Thyroid gland (tissue), 4 donors: ENCODE data around the gene SMG9.

Experiments used
- POLR2A ChIP-seq, 2 donors: fragments of 450-650 bp; IDR thresholded peaks; one replicate each; pipeline ENCODE4 v1.6.1; 2017; ENCODE audit warnings: antibody characterized with exemption in 2 of 2, mild to moderate bottlenecking in 2 of 2, moderate library complexity in 1 of 2
- TF ChIP-seq, protein P1 (sequence below), 6 experiments: fragments of 200-600 bp in 3 of 6; fragments of 450-650 bp in 3 of 6; sonication (generic) in 3 of 6; IDR thresholded peaks; one replicate each; pipeline ENCODE4 v1.5.1; 2016 to 2019; ENCODE audit warnings: antibody characterized with exemption in 6 of 6, mild to moderate bottlenecking in 2 of 6, inconsistent platforms in 1 of 6, moderate library complexity in 1 of 6

DNA sequence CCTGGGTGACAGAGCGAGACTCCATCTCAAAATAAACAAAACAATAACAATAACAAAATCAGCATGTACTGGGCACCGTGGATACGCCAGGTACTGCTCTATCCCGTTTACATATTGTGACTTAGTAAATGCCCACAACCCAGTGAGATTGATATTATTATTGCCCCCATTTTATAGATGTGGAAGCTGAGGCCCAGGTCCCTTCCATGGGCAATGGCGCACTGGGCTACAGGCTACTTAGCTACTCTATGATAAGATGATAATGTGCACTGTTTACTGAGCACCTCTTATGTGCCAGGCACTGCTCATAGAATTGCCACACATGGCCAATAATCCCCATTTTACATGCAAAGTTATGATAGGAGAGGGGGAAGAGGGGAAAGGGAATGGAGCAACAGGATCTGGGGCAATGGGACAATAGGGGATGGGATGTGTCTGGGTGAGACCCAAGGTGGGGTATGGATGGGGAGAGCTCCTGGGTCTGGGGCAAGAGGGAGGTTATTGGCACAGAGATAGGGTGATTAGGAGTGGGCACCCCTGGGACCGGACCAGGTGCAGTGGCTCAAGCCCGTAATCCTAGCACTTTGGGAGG is 20.6 kb upstream of the SMG9 start:
- TF ChIP-seq POLR2A (IDR thresholded peaks at IDR 0.05), result no peak
- TF ChIP-seq, protein P1, sequence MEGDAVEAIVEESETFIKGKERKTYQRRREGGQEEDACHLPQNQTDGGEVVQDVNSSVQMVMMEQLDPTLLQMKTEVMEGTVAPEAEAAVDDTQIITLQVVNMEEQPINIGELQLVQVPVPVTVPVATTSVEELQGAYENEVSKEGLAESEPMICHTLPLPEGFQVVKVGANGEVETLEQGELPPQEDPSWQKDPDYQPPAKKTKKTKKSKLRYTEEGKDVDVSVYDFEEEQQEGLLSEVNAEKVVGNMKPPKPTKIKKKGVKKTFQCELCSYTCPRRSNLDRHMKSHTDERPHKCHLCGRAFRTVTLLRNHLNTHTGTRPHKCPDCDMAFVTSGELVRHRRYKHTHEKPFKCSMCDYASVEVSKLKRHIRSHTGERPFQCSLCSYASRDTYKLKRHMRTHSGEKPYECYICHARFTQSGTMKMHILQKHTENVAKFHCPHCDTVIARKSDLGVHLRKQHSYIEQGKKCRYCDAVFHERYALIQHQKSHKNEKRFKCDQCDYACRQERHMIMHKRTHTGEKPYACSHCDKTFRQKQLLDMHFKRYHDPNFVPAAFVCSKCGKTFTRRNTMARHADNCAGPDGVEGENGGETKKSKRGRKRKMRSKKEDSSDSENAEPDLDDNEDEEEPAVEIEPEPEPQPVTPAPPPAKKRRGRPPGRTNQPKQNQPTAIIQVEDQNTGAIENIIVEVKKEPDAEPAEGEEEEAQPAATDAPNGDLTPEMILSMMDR (IDR thresholded peaks at IDR 0.05), result no peak
